ENCODE measurements around the gene PUM2. TPM values are rescaled to one million over a fixed set of nuclear protein-coding genes. Genes with fewer than 3 reads are reported as not detected.

Gene PUM2
- polyA plus RNA-seq, 1 experiment = 39.7 TPM

DNA sequence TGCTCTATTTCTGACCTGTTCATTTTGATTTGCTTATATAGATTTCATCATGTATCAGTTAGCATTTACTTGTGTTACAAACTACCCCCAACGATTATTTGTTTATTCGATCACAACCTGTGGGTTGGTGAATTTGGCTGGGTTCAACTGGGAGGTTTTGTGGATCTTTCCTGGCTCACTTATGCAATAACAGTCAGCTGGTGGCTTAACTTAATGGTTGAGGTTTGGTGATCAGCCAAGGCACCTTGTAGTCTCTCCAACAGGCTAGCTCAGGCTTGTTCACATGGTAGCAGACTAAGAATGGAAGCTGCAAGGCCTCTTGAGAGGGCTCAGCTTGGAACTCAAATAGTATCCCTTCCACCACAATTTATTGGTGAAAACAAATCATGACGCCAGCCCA is 5.4 kb upstream of the PUM2 start:
- TF ChIP-seq, protein P1, sequence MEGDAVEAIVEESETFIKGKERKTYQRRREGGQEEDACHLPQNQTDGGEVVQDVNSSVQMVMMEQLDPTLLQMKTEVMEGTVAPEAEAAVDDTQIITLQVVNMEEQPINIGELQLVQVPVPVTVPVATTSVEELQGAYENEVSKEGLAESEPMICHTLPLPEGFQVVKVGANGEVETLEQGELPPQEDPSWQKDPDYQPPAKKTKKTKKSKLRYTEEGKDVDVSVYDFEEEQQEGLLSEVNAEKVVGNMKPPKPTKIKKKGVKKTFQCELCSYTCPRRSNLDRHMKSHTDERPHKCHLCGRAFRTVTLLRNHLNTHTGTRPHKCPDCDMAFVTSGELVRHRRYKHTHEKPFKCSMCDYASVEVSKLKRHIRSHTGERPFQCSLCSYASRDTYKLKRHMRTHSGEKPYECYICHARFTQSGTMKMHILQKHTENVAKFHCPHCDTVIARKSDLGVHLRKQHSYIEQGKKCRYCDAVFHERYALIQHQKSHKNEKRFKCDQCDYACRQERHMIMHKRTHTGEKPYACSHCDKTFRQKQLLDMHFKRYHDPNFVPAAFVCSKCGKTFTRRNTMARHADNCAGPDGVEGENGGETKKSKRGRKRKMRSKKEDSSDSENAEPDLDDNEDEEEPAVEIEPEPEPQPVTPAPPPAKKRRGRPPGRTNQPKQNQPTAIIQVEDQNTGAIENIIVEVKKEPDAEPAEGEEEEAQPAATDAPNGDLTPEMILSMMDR (IDR thresholded peaks at IDR 0.05; ENCODE audit: insufficient read depth, low read depth, low read length) = no peak
- POLR2A ChIA-PET = no interaction called here
- CTCF ChIA-PET = interaction anchor here (1.5 kb wide), 1 partner anchor 23 kb away, joined by 3 read pairs; no protein-coding TSS in a partner anchor
- H3K36me3 ChIP-seq (ENCODE audit: control insufficient read depth, insufficient read depth, low read length) = no peaks in the 10 kb centered on the region
- no peak overlapping the region for H3K4me3 ChIP-seq (ENCODE audit: low read depth, low read length)
- H3K27me3 ChIP-seq (ENCODE audit: control insufficient read depth, insufficient read depth, low read length) = no peaks in the 10 kb centered on the region
- DNase-seq (ENCODE audit: low read depth) = no peak

DNA sequence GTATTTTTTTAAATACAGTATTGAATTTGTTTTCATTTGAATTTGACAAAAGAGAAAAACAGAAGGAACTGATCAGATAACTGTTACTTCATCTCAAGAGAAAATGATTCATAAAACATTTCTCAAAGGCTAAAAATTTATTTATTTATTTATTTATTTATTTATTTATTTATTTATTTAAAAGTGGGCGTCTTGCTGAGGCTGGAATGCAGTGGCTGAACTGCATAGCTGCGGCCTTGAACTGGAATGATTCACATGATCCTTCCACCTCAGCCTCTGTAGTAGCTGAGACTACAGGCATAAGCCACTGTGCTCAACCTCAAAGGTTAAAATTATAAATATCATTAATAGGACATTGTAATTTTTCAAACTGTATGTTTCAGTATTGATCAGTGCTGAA is 4.5 kb upstream of the PUM2 start:
- CTCF ChIA-PET = no interaction called here
- no peaks in the 10 kb centered on the region for H3K27me3 ChIP-seq (ENCODE audit: control insufficient read depth, insufficient read depth, low read length)

DNA sequence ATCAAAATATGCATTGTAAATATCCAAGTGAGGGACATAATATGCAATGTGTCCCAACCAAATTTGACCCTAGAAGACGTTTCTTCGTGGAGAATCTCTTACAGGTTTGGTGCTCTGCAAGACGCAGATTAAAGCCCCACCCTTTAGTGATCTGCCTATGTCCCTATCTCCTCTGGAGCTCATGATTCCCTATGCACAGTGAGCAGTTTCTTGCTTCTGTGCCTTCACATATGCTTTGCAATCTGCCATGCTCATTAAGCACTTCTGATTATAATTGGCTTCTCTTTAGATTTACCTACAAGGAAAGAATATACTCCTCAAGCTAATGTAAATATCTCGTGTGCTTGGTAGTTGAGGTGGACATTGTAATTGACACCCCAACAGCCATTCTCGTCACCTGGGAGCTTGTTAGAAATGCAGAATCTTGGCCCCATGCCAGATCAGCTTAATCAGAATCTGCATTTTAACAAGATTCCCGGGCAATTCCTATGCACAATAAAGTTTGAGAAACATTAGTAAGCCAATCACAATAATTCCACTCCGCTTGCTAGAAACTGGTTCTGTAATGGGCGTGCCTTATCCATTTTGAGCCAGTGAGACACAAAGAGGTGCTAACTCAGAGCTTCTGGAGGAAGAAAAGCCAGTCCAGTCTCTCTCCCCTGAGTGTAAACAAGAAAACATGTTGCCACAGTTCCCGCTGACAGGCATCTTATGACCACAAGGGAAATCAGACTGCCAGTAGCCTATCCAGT is 2.8 kb upstream of the PUM2 start:
- Histone ChIP-seq H3K4me3 (ENCODE audit: low read depth, low read length) (no peak overlapping the region), H3K36me3 (ENCODE audit: control insufficient read depth, insufficient read depth, low read length) (no peaks in the 10 kb centered on the region), H3K27me3 (ENCODE audit: control insufficient read depth, insufficient read depth, low read length) (no peaks in the 10 kb centered on the region)
- DNase-seq (ENCODE audit: low read depth) = no peak
- POLR2A ChIA-PET = no interaction called here
- CTCF ChIA-PET = interaction anchor here (0.6 to 1.3 kb wide), 5 partner anchors 9 to 297 kb away, joined by 3 to 4 read pairs (median 3); partner anchors contain the start of gene HS1BP3
- TF ChIP-seq, protein P1 (IDR thresholded peaks at IDR 0.05; ENCODE audit: insufficient read depth, low read depth, low read length) = no peak

More for the DNA sequence above, 4.5 kb upstream of the PUM2 start:
- no peaks in the 10 kb centered on the region for H3K36me3 ChIP-seq (ENCODE audit: control insufficient read depth, insufficient read depth, low read length)
- DNase-seq (ENCODE audit: low read depth) = no peak
- TF ChIP-seq, protein P1 (IDR thresholded peaks at IDR 0.05; ENCODE audit: insufficient read depth, low read depth, low read length) = no peak
- POLR2A ChIA-PET = no interaction called here
- H3K4me3 ChIP-seq (ENCODE audit: low read depth, low read length) = no peak overlapping the region

DNA sequence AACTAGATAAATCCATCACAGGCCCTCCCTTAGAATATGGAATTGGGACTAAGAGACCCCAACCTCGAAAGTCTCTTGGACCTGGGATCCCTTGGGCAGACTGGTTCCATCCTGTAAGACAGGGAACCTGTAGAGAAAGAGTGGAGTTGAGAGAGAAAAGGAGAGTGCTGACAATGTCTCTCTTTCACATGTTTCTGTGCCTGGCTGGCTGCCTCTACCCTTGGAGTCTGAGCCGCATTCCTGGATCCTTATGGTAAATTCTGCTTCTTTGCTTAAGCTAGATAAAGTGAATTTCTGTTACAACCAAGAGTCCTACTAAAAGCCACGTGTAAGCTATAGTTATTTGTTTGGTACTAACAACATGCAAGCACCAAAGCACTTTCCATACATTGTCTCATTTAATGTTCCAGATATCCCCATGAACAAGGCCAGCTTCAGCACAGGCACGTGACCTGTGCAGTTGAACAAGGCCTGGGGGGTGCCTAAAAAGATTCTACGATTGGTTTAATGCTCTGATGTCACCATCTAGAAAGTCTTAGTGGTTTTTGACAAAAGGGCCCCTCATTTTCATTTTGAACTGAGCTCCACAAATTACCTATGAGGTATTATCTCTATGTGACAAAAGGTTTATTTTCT is 2.1 kb upstream of the PUM2 start:
- Histone ChIP-seq H3K36me3 (ENCODE audit: control insufficient read depth, insufficient read depth, low read length) (no peaks in the 10 kb centered on the region), H3K27me3 (ENCODE audit: control insufficient read depth, insufficient read depth, low read length) (no peaks in the 10 kb centered on the region), H3K4me3 (ENCODE audit: low read depth, low read length) (no peak overlapping the region)
- ChIA-PET POLR2A (no interaction called here), CTCF (interaction anchor here (1.0 to 1.3 kb wide), 5 partner anchors 8 to 298 kb away, joined by 3 to 4 read pairs (median 3); partner anchors contain the start of gene HS1BP3)
- DNase-seq (ENCODE audit: low read depth) = no peak
- TF ChIP-seq, protein P1 (IDR thresholded peaks at IDR 0.05; ENCODE audit: insufficient read depth, low read depth, low read length) = no peak

DNA sequence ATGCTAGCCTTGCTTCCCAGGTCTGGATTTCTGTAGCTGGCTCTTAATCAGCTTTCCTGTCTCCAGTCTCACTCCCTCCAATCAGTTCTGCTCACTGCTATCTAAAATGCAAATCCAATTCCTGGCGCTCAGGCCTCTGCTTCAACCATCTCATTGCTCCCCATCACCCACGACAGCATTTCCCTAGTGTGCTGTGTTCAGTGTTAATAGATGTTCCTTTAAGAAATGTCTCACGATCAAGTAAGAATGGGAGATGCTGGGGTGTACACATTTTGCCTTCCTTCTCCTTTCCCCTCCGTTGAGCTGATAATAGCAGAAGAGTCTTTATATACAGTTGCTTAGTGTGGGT is 1.6 kb upstream of the PUM2 start:
- H3K4me3 ChIP-seq (ENCODE audit: low read depth, low read length) = no peak overlapping the region
- TF ChIP-seq, protein P1 (IDR thresholded peaks at IDR 0.05; ENCODE audit: insufficient read depth, low read depth, low read length) = no peak
- H3K27me3 ChIP-seq (ENCODE audit: control insufficient read depth, insufficient read depth, low read length) = no peaks in the 10 kb centered on the region
- ChIA-PET CTCF (interaction anchor here (1.0 kb wide), 1 partner anchor 25 kb away, joined by 3 read pairs; no protein-coding TSS in a partner anchor), POLR2A (no interaction called here)
- H3K36me3 ChIP-seq (ENCODE audit: control insufficient read depth, insufficient read depth, low read length) = no peaks in the 10 kb centered on the region
- DNase-seq (ENCODE audit: low read depth) = no peak
